GM19324 (cell line): ENCODE results near the gene IRAK1.

Experiments
- ATAC-seq: cut with Tn5 transposase; IDR thresholded peaks from one replicate; pipeline ENCODE4 v1.9.1; 2021; ENCODE audit warnings: mild to moderate bottlenecking, moderate library complexity; ENCODE audit not compliant: unreplicated experiment, low FRiP score

The IRAK1 gene

GRCh38 chrX:154022108-154022507 is 2.4 kb upstream of the IRAK1 start:
- no peak for ATAC-seq

GRCh38 chrX:154021131-154021611 is 1.5 kb upstream of the IRAK1 start:
- no peak for ATAC-seq

- no peak for ATAC-seq
Observed at GRCh38 chrX:154020536-154021115, 924 bp upstream of the IRAK1 start.

- no peak for ATAC-seq
Observed at GRCh38 chrX:154019061-154019621, 561 bp downstream of the IRAK1 start.

GRCh38 chrX:154018518-154019060 is 1.1 kb downstream of the IRAK1 start:
- ATAC-seq = no peak

- ATAC-seq = no peak
Observed at GRCh38 chrX:154017766-154018517, 1.8 kb downstream of the IRAK1 start.

- ATAC-seq = no peak
Observed at GRCh38 chrX:154016366-154017076, 3.2 kb downstream of the IRAK1 start.

GRCh38 chrX:154015581-154016264 is 4.0 kb downstream of the IRAK1 start:
- ATAC-seq = no peak

- ATAC-seq = no peak
Observed at GRCh38 chrX:154014429-154015380, 5.0 kb downstream of the IRAK1 start.

GRCh38 chrX:154013614-154014360 is 5.9 kb downstream of the IRAK1 start:
- no peak for ATAC-seq

- ATAC-seq = no peak
Observed at GRCh38 chrX:154013001-154013421, 6.7 kb downstream of the IRAK1 start.

- ATAC-seq = no peak
Observed at GRCh38 chrX:154012336-154012991, 7.2 kb downstream of the IRAK1 start.

GRCh38 chrX:154011376-154012335 is 8.0 kb downstream of the IRAK1 start:
- no peak for ATAC-seq

- ATAC-seq = no peak
Observed at GRCh38 chrX:154010330-154011087, 9.2 kb downstream of the IRAK1 start.

GRCh38 chrX:154008521-154008920 is 11.2 kb downstream of the IRAK1 start:
- no peak for ATAC-seq

GRCh38 chrX:154006947-154007346 is 12.8 kb downstream of the IRAK1 start:
- no peak for ATAC-seq
